NCI-H345 treated with DMSO at 0.1 percent for 48 hours (cell line): ENCODE data around the gene SLC25A45.

Experiments used
- DNase-seq: peaks from one replicate; lab custom pipeline; 2025; ENCODE audit not compliant: unreplicated experiment; lab: John Stamatoyannopoulos, UW

SLC25A45 gene, protein sequence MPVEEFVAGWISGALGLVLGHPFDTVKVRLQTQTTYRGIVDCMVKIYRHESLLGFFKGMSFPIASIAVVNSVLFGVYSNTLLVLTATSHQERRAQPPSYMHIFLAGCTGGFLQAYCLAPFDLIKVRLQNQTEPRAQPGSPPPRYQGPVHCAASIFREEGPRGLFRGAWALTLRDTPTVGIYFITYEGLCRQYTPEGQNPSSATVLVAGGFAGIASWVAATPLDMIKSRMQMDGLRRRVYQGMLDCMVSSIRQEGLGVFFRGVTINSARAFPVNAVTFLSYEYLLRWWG

DNA sequence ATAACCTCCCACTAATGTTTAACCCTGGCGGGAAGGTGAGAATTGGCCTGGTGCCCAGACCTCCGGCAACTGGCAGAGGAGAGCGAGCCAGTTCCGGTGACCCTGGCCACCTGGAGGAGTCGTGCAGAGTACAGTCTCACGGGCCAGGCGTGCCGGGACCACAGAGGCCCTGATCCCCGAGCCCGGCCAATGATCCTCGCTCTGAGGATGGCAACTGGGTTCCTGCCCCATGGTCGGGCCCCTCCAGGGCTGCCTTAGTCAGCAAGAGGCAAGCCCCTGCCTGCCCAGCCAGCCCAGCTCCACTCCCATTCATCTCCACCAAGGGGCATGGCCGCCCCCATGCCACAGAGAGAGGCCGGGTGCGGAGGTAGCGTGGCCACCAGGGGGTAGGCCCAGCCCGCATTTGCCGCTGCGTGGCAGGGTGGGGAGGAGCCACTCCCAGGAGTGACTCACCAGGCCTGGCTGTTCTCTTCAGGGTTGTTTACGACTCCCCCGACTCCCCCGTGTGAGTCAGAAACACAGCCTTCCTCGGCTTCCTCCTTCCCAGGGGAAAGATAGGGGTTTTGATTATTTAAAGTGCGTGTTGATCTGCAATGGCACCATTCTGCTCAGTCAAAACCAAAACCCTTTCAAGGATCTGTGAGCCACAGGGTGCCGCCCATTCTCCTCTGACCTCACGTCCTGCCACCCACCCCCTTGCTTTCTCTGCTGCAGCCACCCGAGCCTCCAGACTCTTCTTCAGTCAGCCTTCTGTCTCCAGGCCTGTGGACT, at the start of gene SLC25A45:
Gene SLC25A45, minus strand, starts transcription at position 614 of the 771 bp plus-strand sequence. CDS start 695 bp downstream, outside the sequence.
- DNase-seq: peak; percentile 88

DNA sequence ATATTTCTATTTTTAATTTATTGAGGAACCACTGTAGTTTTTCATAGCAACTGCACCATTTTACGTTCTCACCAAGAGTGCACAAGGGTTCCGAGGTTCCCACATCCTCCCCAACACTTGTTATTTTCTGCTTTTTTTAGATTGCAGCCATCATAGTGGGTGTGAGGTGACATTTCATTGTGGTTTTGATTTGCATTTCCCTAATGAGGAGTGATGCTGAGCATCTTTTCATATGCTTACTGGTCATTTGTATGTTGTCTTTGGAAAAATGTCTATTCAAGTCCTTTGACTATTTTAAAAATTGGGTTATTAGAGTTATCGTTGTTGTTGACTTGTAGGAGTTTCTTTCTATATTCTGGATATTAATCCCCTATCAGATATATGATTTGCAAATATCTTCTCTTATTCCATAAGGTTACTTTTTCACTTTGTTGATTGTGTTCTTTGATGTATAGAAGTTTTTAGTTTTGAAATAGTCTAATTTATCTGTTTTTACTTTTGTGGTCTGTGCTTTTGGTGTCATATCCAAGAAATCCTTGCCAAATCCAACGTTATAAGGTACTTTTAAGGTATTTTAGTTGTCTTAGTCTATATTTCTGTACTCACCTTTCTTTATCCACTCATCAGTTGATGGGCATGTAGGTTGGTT, 49.1 kb upstream of the SLC25A45 start:
- DNase-seq: no peak

DNA sequence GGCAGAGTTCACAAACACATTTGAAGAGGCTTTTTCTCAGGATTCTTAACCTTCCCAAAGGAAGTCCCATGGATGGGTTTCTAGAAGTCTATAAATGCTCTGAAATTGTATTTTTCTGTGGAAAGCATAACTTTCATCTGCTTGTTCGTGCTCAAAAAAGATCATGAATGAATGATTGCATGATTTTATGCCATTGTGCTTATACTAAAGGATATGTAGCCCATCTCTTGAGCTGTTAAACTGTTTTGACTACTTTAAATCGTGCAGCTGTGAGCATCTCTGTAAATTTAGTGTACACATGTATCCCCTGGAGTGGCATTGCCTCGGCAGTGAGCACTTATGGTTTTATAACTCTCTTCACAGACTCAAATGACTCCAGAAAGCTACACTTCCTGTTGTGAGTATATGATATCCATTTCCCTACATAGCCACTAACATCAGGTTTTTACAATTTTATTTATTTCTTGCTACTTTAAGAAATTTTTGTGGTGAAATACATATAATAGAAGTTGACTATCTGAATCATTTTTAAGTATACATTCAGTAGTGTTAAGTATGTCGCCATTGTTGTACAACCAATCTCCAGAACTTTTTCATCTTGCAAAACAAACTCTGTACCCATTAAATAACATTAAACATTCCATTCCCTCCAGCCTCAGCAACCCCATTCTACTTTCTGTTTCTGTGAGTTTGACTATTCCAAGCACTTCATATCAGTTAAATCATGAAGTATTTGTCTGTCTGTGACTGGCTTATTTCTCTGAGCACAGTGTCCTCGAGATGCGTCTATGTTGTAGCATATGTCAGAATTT, 48.2 kb upstream of the SLC25A45 start:
- no peak for DNase-seq

DNA sequence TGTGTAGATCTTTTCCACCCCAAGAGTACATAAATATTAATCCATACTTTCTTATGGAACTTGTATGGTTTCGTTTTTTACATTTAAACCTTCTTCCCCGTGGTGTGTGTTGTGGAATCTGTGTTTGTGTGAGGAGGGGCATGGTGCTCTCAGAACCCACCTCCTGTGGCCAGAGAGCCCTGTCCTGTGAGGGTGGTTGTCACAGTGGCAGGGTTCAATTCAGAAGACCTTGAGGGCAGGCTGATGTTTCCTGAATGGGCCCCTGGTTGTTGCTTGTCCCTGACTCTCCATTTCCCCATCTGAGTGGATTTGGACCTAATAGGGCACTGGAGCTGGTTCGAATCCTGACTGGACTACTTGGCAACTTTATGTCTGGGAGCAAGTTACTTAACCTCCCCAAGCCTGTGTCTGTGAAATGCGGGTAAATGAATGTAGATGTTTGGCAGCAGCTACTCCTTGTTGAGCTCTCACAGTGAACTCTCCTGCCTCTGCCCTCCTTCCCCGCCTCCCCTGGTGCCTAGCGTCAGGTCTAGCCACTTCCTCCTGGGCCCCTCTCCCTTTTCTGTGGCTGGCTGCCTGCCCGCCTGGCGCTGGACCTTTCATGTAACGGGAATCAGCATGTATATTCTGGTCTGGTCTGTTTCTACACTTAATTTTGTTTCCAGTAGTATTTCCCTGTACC, 47.4 kb upstream of the SLC25A45 start:
- no peak for DNase-seq

DNA sequence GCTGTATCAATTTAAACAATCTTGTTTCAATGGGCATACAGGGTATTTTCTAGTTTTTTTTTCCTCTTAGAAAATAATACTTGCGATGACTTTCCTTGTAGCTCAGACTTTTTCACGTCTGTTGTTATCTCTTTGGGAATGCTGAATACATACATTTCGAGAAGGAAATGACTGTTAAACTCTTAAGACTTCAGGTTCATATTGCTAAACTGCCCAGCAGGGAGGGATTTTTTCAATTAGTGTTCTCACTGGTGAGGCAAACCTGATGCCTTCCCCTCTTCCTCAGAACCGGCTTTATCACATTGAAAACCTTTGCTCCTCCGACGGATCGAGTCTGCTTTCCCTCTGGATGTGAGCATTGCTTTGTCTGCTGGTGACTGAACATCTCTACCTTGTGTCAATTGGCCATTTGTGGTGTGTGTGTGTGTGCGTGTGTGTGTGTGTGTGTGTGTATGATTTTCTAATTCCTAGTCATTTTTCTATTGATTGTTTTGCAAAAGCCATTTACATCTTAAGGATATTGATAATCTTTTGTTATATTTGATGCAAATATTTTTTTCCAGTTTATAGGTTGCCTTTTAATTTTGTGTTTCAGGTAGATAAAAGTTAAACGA, 46.7 kb upstream of the SLC25A45 start:
- DNase-seq: no peak

DNA sequence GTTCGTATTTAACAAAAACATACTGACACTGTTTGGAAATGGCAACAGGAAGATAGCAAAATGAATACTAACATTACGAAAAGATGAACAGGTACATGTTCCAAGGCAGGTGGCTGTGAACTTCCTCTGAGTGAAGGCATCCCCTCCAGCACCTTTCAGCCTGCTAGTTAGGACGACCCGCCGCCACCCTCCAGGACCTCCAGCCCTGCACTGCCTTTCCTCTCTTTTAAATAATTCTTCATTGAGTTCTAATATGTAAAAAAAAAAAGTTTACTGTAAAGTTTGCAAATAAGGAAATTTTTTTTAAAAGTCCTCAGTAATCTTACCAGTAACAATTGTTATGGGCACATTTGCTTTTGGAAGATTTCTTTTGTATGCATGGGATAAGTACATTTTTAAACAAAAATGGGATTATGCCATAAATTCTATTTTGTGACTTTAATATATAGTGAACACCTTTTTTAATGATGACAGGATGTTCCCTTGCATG, 46.2 kb upstream of the SLC25A45 start:
- DNase-seq: no peak

DNA sequence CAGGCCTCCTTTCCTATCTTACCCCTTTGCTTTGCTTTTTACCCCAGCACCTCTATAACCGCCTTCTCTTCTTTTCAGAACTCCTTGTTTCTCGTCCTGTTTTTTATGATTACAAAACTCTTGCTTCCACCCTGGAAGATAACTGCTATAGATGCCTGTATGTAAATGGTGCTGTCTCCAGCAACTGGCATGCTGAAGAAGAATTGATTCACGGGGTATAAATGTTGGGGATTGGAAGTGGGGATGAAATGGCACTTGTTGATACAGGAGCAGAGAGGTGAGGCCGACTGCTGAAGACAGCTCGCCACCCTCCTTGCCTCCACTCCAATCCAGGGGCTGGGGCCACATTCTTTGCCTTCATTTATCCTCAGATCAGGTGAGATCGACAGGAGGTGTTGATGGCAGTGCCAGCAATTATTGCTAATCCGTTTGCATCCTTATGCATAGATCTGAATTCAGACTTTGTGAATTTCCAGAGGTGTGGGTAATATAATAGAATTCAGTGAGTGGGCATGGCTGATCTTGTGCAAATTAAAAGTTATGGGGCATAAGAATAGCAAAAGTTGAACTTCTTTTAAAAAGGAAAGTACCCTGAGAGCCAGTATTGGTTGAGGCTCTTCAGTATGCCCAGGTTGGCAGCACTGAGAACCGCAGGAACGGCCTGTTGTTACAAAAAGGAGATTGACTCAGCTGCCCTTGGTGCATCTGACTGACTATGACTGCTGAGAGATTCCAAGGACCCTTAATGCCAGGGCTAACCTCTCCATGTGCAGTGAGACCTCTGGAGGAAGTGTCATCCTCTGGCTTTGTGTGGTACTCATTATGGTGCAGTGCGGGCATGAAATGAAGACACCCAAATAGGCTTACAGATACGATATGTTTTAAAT, 45.5 kb upstream of the SLC25A45 start:
- no peak for DNase-seq

DNA sequence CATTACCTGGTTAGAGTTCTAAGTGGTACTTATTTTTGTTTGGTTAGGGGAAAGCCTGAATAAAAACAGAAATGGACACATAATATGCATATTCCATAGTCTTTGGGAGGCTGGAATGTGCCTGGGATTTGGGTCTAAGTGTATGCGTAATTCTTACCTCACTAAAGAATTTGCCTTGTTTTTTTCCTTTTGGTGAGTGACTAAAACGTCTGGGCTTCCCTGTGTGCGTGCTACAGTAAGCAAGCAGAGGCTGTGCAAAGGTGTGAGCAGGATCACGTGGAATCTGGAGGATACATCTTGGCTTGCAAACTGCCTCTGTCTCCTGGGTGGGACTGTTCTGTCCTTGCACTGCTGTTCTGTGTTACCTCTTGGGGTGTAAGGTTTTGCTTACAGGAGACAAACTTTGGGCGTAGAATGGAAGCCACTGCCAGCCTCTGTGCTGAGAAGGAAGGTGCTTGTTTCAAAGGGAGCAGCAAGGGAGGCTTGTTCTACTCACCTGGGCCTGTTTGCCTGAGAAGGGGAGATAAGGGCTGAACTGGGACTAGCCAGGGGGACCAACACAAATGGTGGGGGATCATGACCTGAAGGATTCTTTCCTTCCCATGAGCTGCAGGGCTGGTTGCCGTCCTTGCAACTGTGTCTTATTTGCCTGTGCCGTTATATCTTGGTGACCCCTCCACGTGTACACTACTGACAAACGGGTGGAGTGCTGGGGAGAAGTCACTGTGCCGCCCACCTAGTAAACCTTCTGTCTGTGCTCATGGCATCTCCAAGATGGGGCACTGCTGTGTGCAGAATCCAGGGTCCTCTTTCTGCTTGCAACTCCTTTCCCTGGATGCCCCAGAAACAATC, 44.6 kb upstream of the SLC25A45 start:
- no peak for DNase-seq

DNA sequence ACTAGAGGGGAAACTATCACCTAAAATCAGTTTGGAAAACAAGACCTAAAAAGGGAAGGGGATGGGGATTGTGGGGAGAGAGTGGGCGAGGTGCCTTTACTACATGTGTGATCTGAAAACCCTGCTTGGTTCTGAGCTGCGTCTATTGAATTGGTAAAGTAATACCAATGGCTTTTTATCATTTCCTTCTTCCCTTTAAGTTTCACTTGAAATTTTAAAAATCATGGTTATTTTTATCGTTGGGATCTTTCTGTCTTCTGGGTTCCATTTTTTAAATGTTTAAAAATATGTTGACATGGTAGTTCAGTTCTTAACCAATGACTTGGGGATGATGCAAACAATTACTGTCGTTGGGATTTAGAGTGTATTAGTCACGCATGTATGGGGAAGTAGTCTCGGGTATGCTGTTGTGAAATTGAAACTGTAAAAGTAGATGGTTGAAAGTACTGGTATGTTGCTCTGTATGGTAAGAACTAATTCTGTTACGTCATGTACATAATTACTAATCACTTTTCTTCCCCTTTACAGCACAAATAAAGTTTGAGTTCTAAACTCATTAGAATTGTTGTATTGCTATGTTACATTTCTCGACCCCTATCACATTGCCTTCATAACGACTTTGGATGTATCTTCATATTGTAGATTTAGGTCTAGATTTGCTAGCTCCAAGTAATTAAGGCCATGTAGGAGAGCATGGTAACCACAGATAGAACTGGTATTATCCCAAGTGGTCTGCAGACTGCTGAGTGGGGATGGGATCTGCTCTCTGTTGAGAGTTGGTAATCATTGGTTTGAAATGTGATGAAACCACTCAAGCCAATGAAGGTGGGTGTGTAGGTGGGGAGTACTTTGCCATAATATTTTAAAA, 43.8 kb upstream of the SLC25A45 start:
- no peak for DNase-seq

DNA sequence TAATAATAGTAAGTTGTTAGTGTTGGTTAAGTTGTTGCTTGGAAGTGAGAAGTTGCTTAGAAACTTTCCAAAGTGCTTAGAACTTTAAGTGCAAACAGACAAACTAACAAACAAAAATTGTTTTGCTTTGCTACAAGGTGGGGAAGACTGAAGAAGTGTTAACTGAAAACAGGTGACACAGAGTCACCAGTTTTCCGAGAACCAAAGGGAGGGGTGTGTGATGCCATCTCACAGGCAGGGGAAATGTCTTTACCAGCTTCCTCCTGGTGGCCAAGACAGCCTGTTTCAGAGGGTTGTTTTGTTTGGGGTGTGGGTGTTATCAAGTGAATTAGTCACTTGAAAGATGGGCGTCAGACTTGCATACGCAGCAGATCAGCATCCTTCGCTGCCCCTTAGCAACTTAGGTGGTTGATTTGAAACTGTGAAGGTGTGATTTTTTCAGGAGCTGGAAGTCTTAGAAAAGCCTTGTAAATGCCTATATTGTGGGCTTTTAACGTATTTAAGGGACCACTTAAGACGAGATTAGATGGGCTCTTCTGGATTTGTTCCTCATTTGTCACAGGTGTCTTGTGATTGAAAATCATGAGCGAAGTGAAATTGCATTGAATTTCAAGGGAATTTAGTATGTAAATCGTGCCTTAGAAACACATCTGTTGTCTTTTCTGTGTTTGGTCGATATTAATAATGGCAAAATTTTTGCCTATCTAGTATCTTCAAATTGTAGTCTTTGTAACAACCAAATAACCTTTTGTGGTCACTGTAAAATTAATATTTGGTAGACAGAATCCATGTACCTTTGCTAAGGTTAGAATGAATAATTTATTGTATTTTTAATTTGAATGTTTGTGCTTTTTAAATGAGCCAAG, 42.9 kb upstream of the SLC25A45 start:
- DNase-seq: no peak

DNA sequence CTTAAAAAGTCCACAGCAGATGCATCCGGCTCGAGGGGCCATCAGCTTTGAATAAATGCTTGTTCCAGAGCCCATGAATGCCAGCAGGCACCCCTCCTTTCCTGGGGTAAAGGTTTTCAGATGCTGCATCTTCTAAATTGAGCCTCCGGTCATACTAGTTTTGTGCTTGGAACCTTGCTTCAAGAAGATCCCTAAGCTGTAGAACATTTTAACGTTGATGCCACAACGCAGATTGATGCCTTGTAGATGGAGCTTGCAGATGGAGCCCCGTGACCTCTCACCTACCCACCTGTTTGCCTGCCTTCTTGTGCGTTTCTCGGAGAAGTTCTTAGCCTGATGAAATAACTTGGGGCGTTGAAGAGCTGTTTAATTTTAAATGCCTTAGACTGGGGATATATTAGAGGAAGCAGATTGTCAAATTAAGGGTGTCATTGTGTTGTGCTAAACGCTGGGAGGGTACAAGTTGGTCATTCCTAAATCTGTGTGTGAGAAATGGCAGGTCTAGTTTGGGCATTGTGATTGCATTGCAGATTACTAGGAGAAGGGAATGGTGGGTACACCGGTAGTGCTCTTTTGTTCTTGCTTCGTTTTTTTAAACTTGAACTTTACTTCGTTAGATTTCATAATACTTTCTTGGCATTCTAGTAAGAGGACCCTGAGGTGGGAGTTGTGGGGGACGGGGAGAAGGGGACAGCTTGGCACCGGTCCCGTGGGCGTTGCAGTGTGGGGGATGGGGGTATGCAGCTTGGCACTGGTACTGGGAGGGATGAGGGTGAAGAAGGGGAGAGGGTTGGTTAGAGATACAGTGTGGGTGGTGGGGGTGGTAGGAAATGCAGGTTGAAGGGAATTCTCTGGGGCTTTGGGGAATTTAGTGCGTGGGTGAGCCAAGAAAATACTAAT, 42.0 kb upstream of the SLC25A45 start:
- no peak for DNase-seq

DNA sequence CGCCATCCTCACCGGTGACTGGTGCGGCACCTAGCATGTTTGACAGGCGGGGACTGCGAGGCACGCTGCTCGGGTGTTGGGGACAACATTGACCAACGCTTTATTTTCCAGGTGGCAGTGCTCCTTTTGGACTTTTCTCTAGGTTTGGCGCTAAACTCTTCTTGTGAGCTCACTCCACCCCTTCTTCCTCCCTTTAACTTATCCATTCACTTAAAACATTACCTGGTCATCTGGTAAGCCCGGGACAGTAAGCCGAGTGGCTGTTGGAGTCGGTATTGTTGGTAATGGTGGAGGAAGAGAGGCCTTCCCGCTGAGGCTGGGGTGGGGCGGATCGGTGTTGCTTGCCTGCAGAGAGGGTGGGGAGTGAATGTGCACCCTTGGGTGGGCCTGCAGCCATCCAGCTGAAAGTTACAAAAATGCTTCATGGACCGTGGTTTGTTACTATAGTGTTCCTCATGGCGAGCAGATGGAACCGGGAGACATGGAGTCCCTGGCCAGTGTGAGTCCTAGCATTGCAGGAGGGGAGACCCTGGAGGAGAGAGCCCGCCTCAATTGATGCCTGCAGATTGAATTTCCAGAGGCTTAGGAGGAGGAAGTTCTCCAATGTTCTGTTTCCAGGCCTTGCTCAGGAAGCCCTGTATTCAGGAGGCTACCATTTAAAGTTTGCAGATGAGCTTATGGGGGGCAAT, 41.2 kb upstream of the SLC25A45 start:
- DNase-seq: no peak

DNA sequence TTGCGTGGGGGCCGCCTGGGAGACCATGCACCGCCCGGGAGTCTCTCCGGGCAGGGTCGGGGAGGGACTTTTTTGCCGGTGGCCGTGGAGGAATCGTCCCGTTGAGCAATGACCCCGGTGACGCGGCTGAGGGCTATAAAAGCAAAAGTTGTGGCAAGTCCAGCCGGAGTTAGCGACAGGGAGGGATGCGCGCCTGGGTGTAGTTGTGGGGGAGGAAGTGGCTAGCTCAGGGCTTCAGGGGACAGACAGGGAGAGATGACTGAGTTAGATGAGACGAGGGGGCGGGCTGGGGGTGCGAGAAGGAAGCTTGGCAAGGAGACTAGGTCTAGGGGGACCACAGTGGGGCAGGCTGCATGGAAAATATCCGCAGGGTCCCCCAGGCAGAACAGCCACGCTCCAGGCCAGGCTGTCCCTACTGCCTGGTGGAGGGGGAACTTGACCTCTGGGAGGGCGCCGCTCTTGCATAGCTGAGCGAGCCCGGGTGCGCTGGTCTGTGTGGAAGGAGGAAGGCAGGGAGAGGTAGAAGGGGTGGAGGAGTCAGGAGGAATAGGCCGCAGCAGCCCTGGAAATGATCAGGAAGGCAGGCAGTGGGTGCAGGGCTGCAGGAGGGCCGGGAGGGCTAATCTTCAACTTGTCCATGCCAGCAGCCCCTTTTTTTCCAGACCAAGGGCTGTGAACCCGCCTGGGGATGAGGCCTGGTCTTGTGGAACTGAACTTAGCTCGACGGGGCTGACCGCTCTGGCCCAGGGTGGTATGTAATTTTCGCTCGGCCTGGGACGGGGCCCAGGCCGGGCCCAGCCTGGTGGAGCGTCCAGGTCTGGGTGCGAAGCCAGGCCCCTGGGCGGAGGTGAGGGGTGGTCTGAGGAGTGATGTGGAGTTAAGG, 40.4 kb upstream of the SLC25A45 start, which contains the start of gene NEAT1:
Gene NEAT1, plus strand, starts transcription at position 166 of the 883 bp plus-strand sequence.
- DNase-seq: no peak
